Stimulated activated CD4-positive, alpha-beta T cell treated with anti-CD3 and anti-CD28 coated beads, Interleukin-4, amount 100 ng/mL, for 4 hours (primary cell): ENCODE results near the gene RUFY4.

Experiments used
- DNase-seq, 2 experiments: peaks; one replicate each; pipeline ENCODE4 v3.0.0-alpha.2; 2020

RUFY4 gene

GRCh38 chr2:218063896-218064295, 5.2 kb upstream of the RUFY4 start:
- no peak for DNase-seq

GRCh38 chr2:218065239-218066006, 3.6 kb upstream of the RUFY4 start:
- DNase-seq, result no peak

DNA sequence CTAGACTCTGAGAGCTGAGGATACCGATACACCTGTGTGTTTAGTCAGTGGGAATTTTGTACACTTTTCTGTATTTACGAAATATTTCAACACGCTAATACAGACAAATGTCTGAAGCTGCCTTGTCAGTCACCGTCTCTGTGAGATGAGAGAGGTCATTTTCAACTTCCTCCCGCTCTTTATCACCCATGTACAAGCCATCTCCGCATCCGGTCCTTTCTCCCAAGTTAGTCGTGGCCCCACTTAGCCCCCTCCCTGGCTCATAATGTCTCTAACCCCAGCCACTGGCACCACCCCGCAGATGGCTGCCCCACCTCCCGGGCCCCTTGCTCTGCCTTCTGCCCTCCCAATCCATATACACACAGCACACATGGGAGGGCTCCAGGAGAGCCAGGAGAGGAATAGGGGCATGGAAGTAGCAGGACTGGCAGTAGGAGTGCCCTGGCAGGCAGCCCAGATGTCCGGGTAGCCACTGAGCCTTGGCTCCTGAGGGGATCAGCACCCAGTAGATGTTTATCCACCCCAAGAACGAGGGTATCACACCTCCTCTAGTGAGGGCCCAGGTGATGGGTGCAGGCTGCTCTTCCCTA, 2.0 kb upstream of the RUFY4 start:
- DNase-seq, result no peak

GRCh38 chr2:218067523-218067922, 1.5 kb upstream of the RUFY4 start:
- no peak for DNase-seq

DNA sequence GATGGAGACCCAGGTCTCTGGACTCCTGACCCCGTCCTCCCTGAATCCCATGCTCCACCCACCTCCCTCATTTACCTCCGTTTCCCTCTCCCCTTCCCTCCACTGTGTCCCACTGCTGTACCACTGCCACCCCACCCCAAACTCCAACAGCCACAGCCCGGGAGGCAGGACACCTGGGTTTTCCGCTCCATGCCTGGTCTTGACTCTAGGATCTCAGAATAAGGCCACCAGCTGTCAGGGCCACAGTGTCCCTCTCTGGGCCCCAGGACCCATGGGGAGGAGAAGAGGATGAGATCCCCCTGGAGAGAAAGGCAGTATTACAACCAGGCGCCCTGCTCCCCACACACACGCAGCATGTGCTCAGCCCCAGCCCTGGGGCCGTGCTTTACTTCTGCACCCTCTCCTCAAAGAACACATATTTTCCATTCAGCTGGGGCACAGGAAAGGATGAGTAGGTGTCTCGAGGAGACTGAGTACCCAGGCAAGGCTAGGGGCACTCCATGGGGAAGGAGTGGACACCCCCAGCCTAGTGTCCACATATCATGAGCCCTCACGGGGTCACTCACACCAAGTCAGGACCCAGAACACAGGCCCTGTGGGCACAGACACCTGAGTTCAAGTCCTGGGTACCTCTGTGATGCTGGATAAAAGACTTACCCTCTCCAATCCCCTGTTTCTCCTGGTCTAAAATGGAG, 700 bp downstream of the RUFY4 start:
- no peak for DNase-seq

DNA sequence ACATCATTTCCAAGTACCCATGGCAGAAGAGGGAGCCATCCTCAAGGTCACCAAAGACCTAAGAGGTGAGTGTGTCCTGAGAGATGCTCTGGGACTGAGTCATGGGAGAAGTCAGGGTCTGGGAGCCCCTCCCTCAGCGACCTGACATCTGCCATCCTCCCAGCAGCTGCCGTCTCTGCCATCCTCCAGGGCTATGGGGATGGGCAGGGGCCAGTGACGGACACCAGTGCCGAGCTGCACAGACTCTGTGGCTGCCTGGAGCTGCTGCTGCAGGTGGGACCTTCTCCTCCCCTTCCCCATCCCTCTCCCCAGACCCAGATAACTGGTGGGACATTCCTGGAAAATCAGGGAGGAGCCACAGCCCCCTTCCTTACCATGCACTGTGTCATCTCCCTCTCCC, 1.5 kb downstream of the RUFY4 start:
- no peak for DNase-seq

DNA sequence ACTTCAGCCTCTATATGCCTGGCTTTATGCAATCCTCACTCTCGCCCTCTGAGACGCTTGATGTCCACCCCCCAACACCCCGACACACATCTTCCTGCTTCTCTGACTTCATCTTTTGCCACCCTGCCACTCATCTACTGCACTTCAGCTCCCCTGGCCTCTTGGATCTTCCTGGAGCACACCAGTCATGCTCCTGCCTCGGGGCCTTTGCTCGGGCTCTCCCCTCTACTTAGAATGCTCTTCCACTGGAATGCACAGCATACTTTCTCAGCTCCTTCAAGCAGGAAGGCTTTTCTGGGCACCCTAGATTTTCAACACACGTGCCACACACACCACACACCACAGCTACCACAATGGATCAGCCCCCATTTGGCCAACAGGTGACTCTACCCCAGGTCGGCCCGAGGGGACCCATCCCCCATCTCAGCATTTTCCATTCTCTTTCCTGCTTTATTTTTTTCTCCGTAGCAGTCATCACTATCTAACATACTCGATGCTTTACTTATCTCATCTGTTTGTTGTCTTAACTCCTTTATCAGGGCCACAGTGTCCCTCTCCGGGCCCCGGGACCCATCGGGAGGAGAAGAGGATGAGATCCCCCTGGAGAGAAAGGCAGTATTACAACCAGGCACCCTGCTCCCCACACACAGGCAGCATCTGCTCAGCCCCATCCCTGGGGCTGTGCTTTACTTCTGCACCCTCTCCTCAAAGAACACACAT, 2.3 kb downstream of the RUFY4 start:
- DNase-seq, result no peak

- DNase-seq, result no peak
These were observed 2.9 kb downstream of the RUFY4 start for GRCh38 chr2:218072002-218072401.

GRCh38 chr2:218072478-218073024, 3.5 kb downstream of the RUFY4 start:
- DNase-seq, result no peak

DNA sequence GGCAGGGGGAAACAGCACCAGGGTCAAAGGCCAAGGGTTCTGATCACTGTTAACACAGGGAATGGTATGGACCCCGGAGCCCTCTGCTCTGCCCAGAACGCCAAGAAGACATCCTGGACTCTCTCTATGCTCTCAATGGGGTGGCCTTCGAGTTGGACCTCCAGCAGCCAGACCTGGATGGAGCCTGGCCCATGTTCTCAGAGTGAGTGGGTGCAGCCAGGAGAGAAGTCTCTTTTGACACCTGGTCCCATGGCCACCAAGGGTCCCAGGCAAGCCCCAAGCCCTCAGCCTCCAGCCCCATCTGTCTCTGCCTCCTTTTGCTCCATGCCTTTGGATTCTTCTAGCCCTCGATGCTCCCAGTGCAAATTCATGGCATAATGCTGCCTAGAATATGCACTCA, 4.1 kb downstream of the RUFY4 start:
- no peak for DNase-seq

DNA sequence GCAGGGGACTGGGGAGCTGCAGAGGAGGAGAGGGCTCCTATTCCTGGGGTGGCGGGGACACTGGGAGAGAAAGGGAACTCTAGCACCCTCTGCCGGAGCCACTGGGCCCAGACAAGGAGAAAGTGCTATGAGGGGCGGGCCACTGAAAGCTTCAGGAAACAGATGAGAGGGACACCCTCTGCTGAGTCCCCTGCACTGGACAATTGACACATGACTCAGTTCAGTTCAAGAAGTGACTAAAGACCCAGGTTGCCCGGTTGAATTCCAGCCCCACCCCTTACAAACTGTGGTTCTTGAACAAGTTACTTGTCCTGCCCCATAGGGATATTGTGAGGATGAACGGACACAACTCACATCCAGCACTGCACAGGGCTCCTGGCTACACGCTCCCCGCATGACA, 5.0 kb downstream of the RUFY4 start:
- no peak for DNase-seq

- no peak for DNase-seq
These were observed 7.1 kb downstream of the RUFY4 start for GRCh38 chr2:218075975-218076811.

DNA sequence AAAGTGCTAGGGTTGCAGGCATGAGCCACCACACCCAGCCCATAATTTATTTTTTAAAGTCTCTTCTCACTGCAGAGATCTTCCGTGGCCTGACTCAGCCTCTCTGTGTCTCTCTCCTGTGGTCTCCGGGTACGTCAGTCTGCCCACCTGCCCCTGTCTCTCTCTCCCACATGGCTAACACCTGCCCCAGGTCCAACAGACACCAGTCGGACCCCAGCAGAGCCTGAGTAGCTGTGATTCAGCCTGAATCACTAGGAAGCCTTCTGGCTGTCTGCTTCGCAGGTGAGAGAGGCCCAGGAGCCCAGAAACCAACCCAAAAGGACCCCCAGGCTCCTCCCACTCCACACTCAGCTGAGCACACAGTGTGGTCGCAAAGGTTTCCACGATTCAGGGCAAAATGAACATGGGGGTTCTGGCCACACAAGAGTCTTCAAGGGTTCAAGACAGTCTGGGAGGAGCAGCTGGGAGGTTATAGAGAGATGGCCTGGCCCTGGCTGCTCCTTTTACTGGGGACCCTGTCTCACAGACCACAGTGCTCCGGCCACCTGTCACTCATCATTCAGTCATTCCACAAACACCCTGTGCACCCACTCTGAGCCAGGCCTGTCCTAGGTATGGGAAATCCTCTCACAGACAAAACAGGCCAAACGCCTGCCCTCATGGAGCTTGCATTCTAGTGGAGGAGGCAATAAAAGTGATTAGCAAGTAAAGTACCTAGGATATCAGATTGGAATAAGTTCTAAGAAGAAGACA, 8.6 kb downstream of the RUFY4 start:
- no peak for DNase-seq

- no peak for DNase-seq
These were observed 11.2 kb downstream of the RUFY4 start for GRCh38 chr2:218079943-218080913.

- no peak for DNase-seq
These were observed 12.0 kb downstream of the RUFY4 start for GRCh38 chr2:218081063-218081462.

- DNase-seq, result no peak
These were observed 12.6 kb downstream of the RUFY4 start for GRCh38 chr2:218081695-218082094.

GRCh38 chr2:218082586-218083351, 13.7 kb downstream of the RUFY4 start:
- DNase-seq, result no peak

DNA sequence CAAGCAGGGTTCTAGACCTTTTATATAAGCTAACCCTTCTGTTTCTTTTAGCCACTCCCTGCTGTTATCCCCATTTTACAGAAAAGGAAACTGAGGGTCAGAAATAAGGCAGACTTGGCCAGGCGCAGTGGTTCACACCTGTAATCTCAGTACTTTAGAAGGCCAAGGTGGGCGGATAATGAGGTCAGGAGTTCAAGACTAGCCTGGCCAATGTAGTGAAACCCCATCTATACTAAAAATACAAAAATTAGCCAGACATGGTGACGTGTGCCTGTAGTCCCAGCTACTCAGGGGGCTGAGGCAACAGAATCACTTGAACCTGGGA, 14.3 kb downstream of the RUFY4 start:
- no peak for DNase-seq

- no peak for DNase-seq
These were observed 17.4 kb downstream of the RUFY4 start for GRCh38 chr2:218086478-218086877.

DNA sequence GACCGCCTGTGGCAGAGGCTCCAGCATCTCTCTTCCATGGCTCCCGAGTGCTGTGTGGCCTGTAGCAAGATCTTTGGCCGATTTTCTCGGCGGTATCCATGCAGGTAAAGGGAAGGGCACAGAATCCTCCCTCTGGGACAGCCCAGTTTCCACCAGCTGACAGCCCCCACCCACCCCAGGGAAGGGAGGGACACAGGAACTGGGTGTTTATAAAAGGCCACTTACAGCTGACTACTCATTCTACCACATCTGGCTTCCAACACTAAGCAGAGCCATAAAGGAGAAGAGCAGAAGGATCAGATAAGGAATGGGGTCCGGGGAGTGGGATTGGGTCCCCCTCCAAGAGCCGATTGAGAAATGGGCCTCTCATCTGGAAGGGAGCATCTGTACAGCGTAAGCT, 20.2 kb downstream of the RUFY4 start:
- DNase-seq, result no peak
